Ectodermal cell (in vitro differentiated cells): ENCODE measurements around the gene SUGCT.

Experiments
- H3K27ac ChIP-seq: 2 replicates; pipeline ENCODE4 v1.7.0; 2013; ENCODE audit warnings: mild to moderate bottlenecking, low read depth, low read length; ENCODE audit not compliant: insufficient read depth, poor library complexity, severe bottlenecking
- H3K27me3 ChIP-seq: 2 replicates; pipeline ENCODE4 v1.7.0; 2013; ENCODE audit warnings: mild to moderate bottlenecking, low read length; ENCODE audit not compliant: insufficient read depth, control insufficient read depth, poor library complexity, severe bottlenecking
- H3K36me3 ChIP-seq: one replicate; pipeline ENCODE4 v1.7.0; 2013; ENCODE audit warnings: low read length; ENCODE audit not compliant: control insufficient read depth, insufficient read depth
- H3K4me1 ChIP-seq: one replicate; pipeline ENCODE4 v1.7.0; 2013; ENCODE audit warnings: low read length; ENCODE audit not compliant: control insufficient read depth, insufficient read depth
- H3K4me3 ChIP-seq: 2 replicates; pipeline ENCODE4 v1.7.0; 2013; ENCODE audit warnings: low read depth, low read length, control low read depth; ENCODE audit not compliant: insufficient read depth
- H3K9me3 ChIP-seq: 2 replicates; pipeline ENCODE4 v1.7.0; 2013; ENCODE audit warnings: mild to moderate bottlenecking, low read length, moderate library complexity; ENCODE audit not compliant: control insufficient read depth
- WGBS, 2 experiments: methylation state at CpG; one replicate each; pipeline ENCODE4 v1.1.7; 2013; ENCODE audit warnings: missing lambda C conversion rate in 2 of 2; 5-methylcytosine and 5-hydroxymethylcytosine counted together

SUGCT gene

DNA sequence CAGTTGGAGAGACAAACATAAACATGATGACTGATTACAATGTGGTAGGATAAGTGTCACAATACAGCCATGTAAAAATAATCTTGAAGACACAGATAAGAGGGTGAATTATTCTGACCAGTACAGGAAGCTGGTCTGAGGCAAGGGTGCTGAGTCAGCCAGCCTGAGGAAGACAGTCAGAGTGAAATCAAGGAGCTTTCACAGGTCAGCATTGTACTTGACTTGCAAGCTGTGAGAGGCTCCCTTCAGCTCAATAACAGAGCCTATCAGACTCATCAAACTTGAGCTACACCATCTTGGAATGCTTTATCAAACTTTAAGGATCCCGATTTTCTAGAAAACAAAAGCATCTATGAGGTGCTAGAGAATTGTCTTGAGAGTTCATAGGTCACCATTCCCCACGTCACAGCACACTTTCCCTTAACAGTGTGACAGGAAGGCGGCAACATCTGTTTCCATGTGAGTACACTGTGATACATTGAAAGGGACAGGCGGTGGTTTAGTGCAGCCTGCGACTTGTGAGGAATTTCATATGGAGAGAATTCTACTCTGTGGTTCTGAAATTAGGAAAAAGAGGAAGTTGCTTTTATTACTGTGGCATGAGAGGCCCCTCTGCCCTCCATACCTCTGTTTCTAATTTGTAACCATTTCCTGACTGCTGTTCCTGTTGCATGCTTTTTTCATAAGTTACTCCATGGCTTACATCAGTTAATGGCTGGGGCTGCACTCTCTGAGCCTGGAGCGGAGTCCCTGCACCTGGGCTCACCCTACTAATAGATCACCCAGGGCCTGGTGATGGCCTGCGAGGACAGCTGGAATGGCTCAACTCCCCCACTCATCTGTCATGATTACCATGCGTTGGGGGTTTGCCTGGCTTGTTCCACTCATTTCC lies 417.1 kb downstream of the SUGCT start:
- Histone ChIP-seq H3K27ac (no peak overlapping the region), H3K27me3 (no peaks in the 10 kb centered on the region)
- 90 to 92% methylated on average over 8 of the region's 8 CpGs for WGBS, 2 experiments

DNA sequence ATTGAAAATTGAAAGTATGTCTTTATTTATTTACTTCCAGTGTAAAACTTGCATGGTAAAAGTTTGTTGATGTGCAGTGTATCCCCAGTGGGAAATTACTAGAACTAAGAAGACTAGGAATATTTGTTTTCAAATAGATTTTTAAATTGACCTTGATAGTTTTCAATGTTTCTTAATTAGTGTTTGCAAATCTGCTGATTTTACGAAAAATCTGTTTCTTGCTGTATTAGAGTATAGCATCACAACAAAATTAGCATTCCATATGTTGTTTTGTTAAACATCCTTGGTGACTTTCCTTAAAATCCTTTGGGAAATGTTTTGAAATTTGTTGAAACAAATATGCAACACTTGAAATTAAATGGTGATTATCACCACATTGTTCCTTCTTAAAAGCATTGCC lies 425.9 kb downstream of the SUGCT start:
- 100% methylated on average over 1 of the region's 1 CpG; no CpG with 5 or more reads in 1 of the 2 experiments for WGBS, 2 experiments

More for the DNA sequence above, 417.1 kb downstream of the SUGCT start:
- Histone ChIP-seq H3K36me3 (no peaks in the 10 kb centered on the region), H3K9me3 (no peaks in the 10 kb centered on the region), H3K4me1 (no peaks in the 10 kb centered on the region), H3K4me3 (no peak overlapping the region)

DNA sequence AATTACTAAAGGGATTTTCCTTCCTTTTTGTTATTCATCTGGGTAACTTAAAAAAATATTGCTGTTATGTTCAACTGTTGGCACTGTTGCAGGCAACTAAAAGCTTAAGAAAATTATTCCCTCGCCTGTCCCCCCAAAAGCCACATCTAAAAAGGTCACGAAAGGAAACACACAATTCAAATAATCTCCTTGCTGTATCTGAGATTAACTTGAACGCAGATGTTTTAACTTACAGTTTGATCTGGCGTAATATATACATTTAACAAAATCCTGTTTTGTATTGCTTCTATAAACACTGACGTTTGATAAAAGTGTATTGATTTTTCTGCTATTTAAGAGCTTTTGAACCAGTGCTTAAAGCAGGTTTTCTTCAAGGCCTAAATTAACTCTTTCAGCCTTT lies 432.1 kb downstream of the SUGCT start:
- WGBS, 2 experiments: 95 to 97% methylated on average over 4 to 5 of the region's 5 CpGs
- no peak overlapping the region for H3K27ac ChIP-seq
- no peaks in the 10 kb centered on the region for H3K36me3 ChIP-seq
- no peak overlapping the region for H3K4me3 ChIP-seq
- no peaks in the 10 kb centered on the region for H3K9me3 ChIP-seq
- peaks cover 4% of the 10 kb centered on the region for H3K4me1 ChIP-seq
- H3K27me3 ChIP-seq: no peaks in the 10 kb centered on the region

More for the DNA sequence above, 425.9 kb downstream of the SUGCT start:
- H3K4me3 ChIP-seq: no peak overlapping the region
- H3K27ac ChIP-seq: no peak overlapping the region
- no peaks in the 10 kb centered on the region for H3K9me3 ChIP-seq
- no peaks in the 10 kb centered on the region for H3K36me3 ChIP-seq
- H3K27me3 ChIP-seq: no peaks in the 10 kb centered on the region
- H3K4me1 ChIP-seq: no peaks in the 10 kb centered on the region

DNA sequence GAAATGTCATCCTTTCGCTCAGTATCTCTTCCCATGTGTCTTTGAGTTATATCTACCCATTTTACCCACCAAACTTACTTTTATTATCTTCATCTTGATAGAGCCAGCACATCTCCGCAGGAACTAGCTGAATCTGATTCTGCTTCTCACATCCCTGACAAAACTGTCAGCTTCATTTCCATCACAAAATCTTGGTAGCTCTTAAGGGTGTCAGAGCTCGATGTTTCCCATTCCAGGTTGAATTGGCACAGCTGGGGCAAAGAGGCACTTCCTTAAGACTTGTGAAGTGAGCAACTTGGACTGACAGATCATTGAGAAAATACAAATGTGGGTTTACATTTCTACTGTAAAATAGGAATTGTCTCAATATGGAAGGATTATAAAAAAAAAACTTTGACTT lies 434.5 kb downstream of the SUGCT start:
- no peak overlapping the region for H3K27ac ChIP-seq
- H3K27me3 ChIP-seq: no peaks in the 10 kb centered on the region
- H3K36me3 ChIP-seq: no peaks in the 10 kb centered on the region
- WGBS, 2 experiments: 49% methylated on average over 3 of the region's 3 CpGs
- H3K9me3 ChIP-seq: no peaks in the 10 kb centered on the region
- H3K4me3 ChIP-seq: no peak overlapping the region
- peaks cover 4% of the 10 kb centered on the region for H3K4me1 ChIP-seq

DNA sequence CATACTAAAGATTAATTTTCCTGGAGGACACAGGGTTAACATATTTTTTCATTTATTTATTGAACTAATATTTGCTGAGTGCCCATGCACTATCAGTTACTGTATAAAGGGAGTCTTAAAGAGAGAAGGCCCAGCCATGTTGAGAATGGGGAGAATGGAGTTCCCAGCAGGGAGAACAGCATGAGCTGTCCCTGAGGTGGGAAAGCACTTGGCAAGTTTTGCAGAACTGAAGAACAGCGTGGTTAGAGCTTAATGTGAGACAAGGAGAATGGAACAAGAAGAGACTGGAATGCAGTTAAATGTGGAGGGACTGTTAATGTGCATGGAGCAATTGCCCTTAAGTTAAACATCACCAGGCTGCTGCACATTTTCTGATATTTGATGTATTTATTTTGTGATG lies 435.4 kb downstream of the SUGCT start:
- Histone ChIP-seq H3K27me3 (no peaks in the 10 kb centered on the region), H3K36me3 (no peaks in the 10 kb centered on the region), H3K27ac (peak overlapping the region; percentile 39), H3K9me3 (no peaks in the 10 kb centered on the region), H3K4me3 (no peak overlapping the region), H3K4me1 (peaks cover 4% of the 10 kb centered on the region)
- whole genome bisulfite sequencing, 2 experiments: 2 to 4% methylated on average over 1 of the region's 1 CpG

DNA sequence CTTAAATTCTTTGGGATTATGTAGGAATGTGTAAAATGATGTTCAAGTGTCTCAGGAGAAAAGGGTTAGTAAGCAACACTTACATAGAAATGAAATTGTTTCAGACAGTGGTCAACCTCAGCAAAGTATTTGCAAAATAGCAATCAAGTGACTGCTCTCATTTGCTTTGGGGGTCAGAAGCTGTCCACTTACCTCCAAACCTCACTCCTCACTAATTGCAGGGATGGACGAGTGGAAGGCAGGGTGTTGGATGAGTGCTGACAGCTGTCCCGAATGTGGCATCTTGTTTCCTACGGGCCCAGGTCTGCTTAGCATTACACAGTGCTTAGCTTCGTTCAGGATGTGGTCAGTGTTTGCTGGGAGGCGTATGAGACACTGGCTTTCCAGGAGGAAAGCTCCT lies 437.0 kb downstream of the SUGCT start:
- Histone ChIP-seq H3K36me3 (no peaks in the 10 kb centered on the region), H3K4me1 (peaks cover 6% of the 10 kb centered on the region), H3K9me3 (no peaks in the 10 kb centered on the region), H3K27ac (no peak overlapping the region), H3K4me3 (no peak overlapping the region), H3K27me3 (no peaks in the 10 kb centered on the region)
- WGBS, 2 experiments: 72 to 77% methylated on average over 5 of the region's 5 CpGs

DNA sequence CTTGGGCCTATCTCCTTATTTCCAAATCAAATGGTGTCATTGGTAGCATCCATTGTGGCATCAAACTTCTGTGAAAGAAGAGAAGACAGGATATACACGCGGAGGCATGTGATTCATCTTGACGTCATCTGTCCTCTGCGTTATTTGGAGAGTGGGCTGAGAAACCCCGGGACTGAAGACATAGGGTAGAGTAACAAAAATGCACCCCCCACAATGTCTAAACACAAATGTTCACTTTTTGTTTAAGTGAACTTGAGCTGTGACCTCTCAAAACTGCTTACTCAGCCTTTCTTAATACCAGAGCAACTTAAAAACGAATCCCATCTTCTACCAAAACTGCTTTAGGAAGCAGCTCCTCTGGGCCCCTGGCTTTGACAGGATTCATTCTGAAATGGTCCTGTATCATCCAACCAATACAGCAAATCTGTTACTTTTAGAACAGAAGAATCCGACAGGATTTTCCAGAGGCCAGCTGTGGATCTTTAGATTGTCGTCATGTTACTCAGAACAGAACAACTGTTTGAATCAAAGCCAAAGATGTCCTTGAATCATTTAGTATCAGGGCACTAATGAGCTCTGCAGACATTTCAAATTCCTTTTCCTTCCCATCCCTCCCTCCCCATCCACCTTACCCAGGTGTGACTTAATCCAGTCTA lies 438.1 kb downstream of the SUGCT start:
- H3K36me3 ChIP-seq: no peaks in the 10 kb centered on the region
- WGBS, 2 experiments: 92 to 95% methylated on average over 8 of the region's 8 CpGs
- no peak overlapping the region for H3K4me3 ChIP-seq
- no peak overlapping the region for H3K27ac ChIP-seq
- H3K4me1 ChIP-seq: peaks cover 6% of the 10 kb centered on the region
- H3K9me3 ChIP-seq: no peaks in the 10 kb centered on the region
- no peaks in the 10 kb centered on the region for H3K27me3 ChIP-seq

DNA sequence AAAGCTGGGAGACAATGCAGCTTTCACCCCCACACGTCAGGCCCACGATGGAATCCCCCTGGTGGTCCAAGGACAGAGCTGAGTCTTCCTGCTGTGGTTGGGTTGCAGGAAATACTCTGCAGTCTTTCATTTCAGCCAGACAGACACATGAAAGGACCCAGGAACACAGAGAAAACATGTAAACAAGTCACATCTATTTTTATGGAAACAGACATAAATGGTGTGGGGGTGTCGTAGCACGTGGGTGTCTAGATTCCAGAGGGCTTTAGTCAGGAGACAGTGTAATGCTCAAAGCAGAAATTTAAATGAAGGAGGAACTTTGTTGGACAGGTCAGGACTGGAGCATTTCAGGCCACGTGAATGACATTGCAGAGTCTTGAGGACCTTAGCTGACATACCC lies 444.6 kb downstream of the SUGCT start:
- Histone ChIP-seq H3K36me3 (no peaks in the 10 kb centered on the region), H3K4me3 (no peak overlapping the region), H3K27ac (no peak overlapping the region), H3K4me1 (peaks cover 7% of the 10 kb centered on the region), H3K27me3 (no peaks in the 10 kb centered on the region), H3K9me3 (no peaks in the 10 kb centered on the region)
- 59 to 70% methylated on average over 5 of the region's 5 CpGs for WGBS, 2 experiments

DNA sequence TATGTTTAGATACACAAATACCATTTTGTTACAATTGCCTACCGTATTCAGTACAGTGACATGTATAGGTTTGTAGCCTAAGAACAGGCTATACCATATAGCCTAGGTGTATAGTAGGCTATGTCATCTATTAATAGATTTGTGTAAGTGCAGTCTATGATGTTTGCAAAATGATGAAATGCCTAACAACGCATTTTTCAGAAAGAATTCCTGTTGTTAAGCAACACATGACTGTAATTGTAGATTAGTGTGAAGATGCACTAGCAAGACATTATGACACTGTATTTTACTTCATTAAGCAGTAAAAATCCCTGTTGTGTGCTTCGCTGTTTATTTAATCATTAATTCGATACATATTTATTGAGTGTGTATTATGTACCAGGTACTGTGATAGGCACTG lies 446.0 kb downstream of the SUGCT start:
- Histone ChIP-seq H3K4me1 (peaks cover 7% of the 10 kb centered on the region), H3K27ac (no peak overlapping the region), H3K27me3 (no peaks in the 10 kb centered on the region), H3K36me3 (no peaks in the 10 kb centered on the region), H3K9me3 (no peaks in the 10 kb centered on the region), H3K4me3 (no peak overlapping the region)
- 96 to 97% methylated on average over 3 to 4 of the region's 4 CpGs for WGBS, 2 experiments

DNA sequence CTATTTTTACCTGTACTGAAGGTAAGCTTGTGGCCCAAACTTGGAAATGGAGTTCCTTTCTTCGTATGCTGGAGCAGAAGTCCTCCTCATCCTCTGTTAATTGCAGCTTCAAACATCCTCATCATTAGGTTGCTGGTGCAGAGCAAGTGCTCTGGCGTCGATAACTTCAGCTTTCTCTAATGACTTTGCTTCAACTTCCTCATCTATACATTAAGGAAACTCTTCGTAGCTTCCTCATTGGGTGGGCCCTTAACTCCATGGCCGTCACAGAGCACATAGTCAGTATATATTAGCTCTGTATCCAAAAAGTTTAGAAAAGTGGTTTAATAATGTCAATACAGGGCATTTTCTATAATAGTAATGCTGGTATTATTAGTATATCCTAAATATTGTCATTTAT lies 447.7 kb downstream of the SUGCT start:
- H3K27ac ChIP-seq: no peak overlapping the region
- no peaks in the 10 kb centered on the region for H3K36me3 ChIP-seq
- no peak overlapping the region for H3K4me3 ChIP-seq
- H3K9me3 ChIP-seq: no peaks in the 10 kb centered on the region
- H3K4me1 ChIP-seq: peaks cover 4% of the 10 kb centered on the region
- no peaks in the 10 kb centered on the region for H3K27me3 ChIP-seq
- 96 to 99% methylated on average over 4 of the region's 5 CpGs for WGBS, 2 experiments
